Superior temporal gyrus (tissue), 1 donor: ENCODE results near the gene CHRD.

Source experiments
- DNase-seq: peaks from one replicate; pipeline ENCODE4 v3.0.0-alpha.2; 2016; ENCODE audit errors: extremely low spot score

Gene CHRD

DNA sequence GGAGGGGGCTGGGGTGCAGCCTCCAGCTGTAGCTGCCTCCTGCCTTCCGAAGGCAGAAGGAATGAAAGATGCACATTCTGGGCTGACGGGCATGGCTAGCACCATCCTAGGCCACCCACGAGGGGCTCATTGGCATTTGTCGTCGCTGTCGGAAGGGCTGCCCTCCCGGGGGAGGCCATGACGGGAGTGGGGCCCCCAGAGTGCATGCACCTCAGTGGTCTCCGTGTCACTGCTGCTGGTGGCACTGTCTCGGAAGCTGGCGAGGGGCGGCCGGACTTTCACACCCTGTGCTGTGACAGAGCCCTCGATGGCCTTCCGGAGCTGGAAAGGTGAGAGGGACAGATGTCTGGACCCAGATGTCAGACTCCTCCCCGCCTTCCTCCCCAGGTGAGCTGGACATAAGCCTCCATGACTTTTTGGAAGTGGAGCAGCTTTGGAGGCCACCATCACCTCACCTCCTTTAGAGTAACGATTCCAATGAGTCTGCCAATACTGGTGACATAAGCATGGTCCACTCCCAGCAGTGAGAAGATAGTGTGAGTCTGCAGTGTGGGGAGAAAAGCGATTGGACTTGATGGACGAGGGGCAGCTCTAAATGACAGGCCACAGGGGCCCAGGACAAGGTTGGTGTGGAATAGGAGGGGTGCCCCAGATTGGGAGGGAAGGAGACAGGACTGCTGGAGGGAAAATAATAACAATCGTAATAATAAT is 33.2 kb upstream of the CHRD start:
- DNase-seq, result no peak

DNA sequence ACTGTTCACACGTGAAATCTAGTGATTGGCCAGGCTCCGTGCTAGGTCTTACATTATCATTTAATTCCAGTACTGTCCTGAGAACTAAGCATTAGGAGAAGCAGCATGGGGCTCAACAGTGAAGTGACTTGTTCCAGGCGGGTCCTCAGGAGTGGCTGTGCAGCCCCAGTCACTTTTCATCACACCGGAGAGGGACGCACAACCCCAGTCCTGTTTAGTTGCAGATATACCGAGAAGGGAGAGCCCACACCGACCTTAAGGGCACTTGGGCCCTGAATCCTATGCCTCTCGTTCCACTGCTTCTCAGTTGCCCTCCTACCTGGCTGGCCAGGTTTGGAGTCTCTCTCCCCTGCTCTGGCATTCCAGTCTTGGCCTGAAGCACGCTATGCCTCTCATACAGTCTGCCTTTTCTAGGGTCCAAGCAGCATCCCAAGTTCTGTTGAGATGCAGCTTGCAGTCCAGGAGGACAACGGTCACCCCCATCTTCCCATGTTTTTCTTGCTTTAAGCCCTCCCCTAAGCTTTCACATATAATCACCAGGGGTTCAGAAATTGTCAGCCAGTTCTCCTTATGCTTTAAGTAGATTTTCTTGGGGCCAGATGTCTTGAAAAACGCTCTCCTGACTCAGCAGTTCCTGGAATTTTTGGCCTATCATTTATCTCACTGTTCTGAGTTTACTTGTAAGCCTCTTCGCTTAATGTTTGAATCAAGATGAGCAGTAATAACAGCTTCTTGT is 32.4 kb upstream of the CHRD start:
- no peak for DNase-seq

GRCh38 chr3:184348057-184348382 is 31.8 kb upstream of the CHRD start:
- no peak for DNase-seq

GRCh38 chr3:184349563-184350470 is 30.0 kb upstream of the CHRD start:
- no peak for DNase-seq

- DNase-seq, result no peak
These were observed 29.2 kb upstream of the CHRD start for GRCh38 chr3:184350618-184351017.

DNA sequence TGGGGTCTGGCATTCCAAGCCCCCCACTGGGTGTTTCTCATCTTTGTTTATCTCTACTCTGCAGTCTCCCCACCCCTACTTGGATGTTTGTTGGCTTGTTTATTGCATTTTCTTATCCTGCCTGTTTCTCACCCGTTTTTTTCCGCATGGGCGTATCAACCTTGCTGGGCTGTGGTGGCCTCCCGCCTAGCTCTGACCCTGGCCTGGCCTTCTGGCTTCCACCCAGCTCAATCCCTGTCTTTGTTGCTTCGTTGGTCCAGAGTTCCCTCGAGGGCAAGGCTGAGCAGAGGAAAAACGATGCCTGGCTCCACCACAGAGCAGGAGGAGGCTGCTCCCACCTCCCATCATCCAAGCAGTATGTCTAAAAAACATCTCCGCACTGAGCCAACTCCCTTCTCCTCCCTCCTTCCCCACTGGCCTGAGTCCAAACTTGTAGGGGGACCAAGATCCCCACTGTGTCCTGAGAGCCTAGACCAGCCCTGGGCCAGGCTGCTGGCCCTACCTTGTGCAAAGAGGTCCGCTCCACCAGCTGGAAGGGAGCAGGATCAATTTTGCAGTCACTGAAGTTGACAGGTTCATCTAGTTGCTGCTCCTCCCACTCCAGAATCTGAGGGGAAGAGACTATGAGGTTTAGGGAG is 28.2 kb upstream of the CHRD start:
- DNase-seq, result no peak

- no peak for DNase-seq
These were observed 27.6 kb upstream of the CHRD start for GRCh38 chr3:184352149-184352785.

DNA sequence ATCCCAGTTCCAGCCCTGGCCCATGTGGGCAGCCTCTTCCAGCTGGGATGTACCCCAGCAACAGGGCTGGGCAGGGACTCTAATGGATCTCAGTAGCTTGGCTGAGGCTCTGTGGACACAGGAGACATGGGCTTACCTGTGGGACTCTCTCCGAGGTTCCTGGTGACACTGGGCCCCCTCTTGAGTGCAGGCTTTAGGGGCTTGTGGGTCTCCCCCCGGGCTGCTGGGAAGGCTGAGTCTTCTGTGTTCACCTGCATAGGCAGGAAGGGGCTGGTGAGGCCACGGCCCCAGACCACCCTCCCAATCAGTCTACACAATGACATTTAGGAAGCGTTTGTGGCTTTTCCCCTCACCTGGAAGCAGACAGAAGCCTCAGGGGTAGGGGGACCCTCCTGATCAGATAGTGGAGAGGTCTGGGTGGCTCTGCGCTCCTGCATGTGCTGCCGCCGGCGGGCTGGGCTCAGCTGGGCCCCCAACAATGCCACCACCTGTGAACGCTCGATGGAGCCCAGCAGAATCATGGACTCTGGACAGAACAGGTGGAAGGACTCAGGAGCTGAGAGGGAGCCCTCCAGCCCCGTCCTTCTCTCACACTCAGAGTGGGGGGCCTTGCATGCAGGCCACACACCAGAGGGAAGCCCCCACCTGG is 26.8 kb upstream of the CHRD start:
- no peak for DNase-seq

- no peak for DNase-seq
These were observed 26.3 kb upstream of the CHRD start for GRCh38 chr3:184353546-184353941.

- DNase-seq, result no peak
These were observed 25.6 kb upstream of the CHRD start for GRCh38 chr3:184354121-184354728.

DNA sequence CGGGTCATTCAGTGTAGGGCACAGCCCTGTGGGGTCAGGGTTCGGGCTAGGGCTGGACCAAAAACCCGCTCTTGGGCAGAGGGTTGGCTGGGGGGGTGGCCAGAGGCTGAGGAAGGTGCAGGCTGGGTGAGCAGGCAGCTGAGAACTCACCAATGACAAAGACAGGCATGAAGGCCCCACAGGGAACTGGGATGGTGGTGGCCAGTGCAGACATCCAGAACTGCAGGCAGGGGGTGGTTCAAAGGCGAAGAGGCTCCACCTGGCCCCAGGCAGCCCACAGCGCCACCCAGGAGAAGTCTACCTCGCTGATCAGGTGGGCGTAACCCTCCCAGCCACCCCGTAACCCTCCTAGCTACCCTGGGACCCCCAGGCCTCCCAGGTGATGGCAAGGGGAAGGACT is 25.1 kb upstream of the CHRD start:
- DNase-seq, result no peak

- no peak for DNase-seq
These were observed 24.4 kb upstream of the CHRD start for GRCh38 chr3:184355261-184356040.

GRCh38 chr3:184357248-184358123 is 22.4 kb upstream of the CHRD start:
- DNase-seq, result no peak

DNA sequence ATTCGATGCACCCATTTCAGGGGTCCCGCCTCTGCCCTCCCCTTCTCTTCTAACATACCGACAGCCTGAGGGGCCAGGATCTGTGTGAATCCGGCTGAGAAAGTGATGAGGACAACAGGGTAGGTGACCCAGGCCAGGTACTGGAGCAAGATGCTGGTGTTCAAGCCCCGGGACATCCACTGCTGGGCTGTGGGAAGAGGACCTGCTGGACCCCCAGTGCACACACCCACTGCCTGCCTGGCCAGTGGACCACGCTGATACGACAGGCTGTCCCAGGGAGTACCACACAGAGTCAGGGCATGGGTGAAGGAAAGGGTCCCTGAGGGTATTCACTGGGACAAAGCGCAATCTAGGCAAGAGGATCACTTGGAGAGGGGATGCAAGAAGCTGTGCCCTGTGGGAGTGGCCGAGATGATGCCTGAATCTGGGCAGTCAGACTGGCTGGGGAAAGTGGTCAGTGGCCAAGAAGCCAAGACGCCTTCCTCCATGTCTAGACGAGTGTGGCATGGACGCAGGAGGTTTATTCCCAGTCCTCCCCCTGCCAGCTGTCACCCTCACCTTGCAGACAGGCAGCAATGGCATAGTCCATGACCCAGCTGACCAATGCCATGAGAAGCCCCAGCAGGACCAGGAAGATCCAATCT is 21.6 kb upstream of the CHRD start:
- no peak for DNase-seq

DNA sequence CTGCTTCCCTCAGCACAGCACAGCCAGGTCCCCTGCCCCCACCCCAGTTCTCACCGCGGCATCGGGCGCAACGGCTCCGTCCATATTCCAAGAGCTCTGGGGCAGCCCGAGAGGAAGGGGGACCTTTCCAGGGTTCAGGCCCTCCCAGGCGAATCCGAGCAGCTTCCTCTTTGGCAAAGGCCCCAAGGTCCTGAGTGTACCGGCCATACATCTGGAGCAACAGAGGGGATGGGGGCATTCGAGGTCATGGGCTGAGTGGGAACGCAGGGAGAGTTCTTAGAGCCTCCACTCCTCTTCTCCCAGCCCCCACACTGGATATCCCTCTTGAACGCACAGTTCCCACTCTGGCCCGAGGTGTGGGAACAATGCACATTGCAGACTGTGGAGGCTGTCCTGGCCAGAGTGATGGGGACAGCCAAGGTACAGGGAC is 20.9 kb upstream of the CHRD start:
- DNase-seq, result no peak

- DNase-seq, result no peak
These were observed 20.2 kb upstream of the CHRD start for GRCh38 chr3:184359610-184360009.

GRCh38 chr3:184360070-184360928 is 19.6 kb upstream of the CHRD start:
- no peak for DNase-seq
